Hematopoietic multipotent progenitor cell treated with erythropoietin and hydrocortisone succinate and interleukin-3 and kit ligand, for 6 days (in vitro differentiated cells): ENCODE results near the gene PODXL2.

Experiments used
- DNase-seq: peaks from one replicate; pipeline ENCODE4 v3.0.0-alpha.2; 2015

The PODXL2 gene

DNA sequence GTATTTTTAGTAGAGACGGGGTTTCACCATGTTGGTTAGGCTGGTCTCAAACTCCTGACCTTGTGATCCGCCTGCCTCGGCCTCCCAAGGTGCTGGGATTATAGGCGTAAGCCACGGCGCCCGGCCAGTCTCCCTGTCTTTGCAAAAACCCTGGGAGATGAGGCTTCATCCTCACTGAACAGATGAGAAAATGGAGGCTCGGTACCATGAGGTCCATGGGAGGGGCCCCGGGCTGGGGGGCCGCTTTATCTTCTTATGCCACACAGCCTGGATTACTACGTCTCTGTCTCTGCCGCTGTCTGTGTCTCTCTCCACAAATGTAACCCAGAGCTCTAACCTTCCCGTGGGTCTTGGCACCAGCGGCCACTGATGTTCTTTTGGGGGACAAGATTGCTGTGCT, 82.9 kb downstream of the PODXL2 start:
- no peak for DNase-seq

DNA sequence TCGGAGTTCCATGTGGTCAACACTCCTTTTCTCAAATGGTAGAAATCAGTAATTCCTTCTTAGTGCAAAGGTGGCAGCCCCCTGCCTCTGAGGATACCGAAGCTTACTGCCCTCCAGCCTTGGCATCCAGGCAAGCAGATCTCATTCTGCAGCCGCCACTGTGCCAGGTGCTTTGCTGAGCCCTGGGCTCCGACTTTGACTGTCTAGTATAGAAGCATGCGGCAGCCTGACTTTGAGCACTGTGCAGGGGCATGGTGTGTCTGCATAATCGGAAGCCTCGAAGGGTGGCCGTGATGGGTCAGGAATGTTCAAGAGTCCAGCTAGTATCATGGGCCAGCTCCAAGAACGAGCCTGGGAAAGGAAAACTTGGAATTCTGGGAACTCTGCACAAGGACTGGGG, 83.5 kb downstream of the PODXL2 start:
- DNase-seq, result no peak

DNA sequence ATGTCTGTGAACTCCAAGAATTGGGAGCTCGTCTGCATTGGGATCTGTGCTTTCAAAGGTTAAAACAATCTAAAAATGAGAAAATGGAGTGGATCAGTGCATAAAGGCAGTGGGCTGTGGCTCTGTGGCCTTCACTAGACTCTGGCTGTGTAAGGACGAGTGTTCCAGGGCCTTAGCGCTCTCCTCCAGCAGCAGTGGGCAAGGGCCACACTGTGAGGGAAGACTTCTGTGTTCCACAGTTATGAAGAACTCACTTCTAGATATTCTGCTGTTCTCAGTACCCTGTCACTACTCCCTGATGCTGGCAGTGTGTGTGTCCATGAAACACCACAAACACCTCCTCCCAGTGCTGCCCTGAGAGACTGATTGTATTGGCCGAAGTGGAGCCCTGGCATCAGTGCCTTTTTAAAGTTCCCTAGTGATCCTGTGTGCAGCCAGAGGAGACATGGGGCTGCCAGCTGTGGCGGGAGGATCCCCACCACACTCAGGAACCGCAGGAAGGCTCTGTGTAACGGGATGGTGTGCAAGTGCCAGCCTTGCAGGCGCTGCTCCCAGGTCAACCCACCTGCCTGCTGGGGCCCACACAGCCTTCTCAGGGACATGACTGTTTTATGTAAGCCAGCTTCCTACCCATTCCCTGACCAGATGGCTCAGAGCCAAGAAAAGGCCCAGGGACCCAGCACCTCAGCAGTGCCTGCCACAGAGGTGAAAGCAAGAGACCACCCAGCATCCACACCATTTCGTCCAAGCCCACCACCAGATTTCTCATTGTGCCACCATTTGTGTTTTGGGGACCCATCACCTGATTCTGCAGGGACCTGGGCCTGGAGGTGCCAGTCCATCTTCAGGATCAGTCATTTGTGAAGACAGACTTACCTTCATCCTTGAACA, 84.1 kb downstream of the PODXL2 start:
- DNase-seq, result no peak

DNA sequence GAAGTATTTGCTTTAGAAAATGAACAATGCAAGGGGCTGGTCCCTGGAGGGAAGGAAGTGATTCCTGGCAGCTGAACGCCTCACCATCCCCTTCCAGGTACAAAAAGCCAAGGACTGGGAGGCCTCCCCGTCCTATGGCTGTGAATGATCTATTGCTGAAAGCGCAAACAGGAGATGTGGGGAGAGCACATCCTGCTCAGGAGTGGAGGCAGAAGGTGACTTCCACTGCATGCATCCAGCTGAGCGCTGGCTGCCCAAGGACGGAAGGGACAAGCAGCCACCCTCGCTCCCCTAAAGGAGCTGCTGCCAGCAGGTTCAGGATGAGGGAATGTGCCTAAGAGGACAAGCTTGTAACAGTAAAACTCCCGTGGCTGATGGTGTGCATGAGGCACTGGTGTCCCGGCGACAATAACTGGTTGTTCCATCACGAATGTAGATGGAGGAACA, 85.2 kb downstream of the PODXL2 start:
- DNase-seq, result no peak

DNA sequence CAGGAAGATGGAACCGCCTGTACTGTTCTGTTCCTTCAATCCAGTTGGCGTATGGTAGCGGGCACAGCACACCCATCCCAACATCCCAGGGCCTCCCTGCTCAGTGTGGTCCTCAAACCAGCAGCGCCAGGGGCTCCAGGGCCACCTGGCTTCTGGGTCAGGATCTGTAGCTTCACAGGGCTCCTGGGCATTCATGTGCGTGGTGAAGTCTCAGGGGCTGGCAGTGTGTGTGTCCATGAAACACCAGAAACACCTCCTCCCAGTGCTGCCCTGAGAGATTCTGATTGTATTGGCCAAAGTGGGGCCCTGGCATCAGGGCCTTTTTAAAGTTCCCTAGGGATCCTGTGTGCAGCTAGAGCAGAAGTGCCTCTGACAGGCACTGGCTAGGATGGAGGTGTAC, 85.9 kb downstream of the PODXL2 start:
- DNase-seq, result no peak

DNA sequence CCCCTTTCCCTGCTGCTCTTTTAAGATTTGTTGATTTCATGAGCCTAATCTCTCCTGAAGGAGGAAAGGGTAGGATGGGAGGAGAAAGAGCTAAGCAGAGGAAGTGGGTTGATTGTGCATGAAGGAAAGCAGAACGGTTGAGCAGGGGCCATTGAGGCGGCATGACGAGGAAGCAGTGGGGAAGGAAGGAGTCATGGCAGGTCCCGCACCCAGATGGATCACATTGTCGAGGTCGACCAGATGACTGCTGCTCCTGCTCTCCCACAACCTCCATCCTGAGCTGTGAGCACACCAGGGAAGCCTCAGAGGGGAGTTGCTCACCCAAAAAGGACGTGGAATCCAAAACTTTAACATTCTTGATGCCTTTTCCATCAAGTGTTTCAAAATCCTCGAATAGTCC, 86.5 kb downstream of the PODXL2 start:
- no peak for DNase-seq

DNA sequence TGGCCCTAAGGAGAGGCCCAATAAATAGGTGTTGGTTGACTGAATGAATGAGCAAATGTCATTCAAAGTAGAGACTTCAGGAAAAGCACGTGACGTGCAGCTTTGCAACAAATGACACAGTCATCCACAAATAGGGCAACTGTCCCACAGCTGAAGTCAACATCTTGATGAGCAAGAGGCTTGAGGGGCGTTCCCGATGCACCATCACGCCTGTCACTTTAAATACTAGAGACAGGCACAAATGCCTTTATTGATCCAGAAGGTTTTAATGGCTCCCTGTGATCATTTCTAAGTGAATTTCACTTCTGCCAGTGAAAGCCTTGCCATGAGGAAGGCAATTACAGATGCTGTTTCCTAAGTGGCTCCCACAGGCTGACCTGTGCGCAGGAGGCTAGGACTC, 87.4 kb downstream of the PODXL2 start:
- DNase-seq, result no peak

DNA sequence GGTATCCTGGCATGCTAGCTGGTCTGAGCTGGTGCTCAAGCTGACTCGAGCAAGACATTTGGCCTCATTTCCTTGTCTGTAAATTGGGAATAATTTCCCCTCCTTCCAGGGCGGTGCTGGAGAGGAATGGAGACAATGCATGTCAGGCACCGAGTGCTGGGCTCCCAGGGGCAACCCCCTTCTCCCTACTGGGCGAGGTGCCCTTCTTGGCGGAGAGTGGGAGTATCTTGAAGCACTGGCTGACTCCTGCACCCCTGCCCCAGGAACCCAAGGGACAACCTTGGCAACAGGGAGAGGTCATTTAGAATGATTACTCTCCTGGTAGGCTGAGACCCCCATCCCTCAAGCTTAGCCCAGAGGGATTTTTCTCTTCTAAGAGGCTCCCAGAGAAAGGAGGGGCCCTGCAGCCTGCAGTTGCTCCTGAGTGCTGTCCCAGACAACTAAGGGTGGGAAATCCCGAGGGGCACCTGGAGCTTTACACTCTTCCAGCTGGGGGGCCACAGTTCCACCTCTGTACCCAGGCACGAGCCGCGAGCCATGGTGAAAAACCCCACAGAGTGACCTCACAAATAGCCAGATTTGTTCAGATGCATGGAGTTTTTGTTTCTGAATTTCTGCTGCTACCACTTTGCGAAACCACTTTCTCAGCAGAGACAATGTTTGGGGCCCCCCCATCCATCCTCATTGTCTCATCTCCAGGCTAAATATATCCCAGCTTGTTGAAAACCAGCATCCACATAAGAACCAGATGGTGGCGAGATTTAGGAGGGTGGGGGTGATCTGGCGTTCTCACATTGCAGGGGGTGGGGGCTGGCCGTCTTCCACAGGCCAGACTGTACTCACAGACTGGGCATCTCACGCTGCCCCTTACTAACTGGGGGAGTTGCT, 88.6 kb downstream of the PODXL2 start:
- DNase-seq, result no peak

DNA sequence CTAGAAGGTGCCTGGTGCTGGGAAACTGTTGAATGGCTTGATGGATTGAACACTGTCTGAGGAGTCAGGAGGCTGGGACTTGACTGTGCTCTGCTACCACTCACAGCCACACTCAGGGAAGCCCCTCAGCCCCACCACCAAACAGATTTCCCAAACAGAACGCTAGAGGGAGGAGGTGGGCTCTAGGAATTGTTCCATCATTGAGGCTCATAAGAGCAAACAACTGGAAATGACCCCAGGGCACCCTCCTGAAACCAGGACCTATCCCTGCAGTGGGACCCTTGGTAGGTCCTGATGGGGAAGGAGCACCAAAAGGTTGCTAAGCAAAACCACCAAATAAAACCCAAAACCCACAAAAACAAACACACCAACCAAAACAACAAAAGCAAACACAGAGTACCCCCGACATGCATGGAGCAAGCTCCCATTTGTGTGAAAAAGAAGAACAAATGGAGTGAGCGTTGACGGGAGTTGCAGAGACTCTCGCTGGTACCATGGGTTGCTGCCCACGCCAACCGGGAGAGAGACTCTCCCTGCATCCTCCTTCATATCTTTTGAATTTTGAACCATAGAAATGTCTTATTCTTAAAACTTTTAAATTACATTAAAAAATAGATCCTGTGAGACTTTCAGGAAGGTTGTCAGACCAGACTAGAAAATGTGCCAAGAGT, 89.4 kb downstream of the PODXL2 start:
- DNase-seq, result no peak

DNA sequence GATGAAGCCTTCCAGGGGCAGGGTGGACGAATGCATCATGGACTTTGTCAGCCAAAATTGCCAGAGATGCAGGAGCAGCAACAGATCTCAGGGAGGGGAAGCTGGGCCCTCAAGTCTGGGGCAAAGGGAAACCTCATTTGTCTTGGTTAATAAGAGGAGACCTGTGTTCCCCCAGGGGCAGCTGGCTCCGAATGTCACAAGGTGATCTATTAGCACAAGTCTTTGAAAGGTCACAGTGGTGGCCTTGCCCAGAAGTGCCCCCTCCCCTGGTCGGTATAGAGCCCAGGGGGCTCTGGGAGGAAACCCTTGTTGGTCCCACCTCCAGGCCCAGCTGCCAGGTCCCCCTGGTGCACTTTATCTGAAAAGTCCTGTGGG, 89.9 kb downstream of the PODXL2 start:
- DNase-seq, result no peak

DNA sequence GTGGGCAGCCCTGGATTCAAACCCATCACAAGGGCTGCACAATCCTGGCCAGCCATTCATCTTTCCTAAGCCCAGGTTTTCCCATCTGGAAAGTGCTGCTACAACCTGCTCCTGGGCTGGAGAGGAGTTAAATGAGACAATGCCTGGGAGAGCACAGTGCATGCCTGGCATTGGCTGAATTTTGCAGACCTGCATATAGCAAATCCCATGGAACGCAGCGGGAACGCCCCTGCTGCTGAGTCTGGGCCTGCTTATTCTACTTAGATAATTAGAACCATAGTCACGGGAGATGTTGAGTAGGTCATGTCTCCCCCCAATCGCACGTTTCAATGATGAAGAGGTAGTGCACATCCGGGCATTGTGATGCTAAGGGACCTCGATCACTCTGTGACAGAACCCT, 90.4 kb downstream of the PODXL2 start:
- DNase-seq, result no peak

DNA sequence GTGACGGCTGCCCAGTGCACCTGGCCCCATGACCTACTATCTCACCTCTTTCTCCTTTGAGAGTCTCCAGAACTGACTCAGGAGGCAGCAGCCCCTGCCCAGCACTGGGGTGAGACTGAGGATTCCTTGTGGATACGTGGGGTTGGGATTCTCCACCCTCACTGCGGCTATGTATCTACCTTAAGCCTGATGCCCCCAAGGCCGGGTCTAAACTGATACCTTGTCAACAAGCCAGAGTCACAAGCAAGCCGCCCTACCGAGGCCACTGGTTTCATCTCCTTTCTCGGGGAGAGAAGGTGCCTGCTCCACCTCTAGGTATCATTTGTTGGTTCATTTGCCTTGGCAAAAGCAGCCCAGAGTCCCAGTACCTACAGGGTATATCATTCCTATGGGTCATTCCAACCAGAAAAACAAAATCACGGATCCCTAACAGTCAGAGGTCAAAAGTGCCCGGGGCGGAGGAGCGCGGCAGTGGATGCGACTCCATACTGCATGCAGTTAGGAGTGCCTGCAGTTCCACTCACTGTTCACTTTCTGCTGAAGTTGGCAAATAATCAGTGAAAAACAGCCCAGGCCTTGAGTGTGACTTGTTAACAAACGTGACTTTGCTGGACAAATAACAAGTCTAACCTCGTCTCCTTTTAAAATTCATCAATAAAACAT, 91.3 kb downstream of the PODXL2 start:
- DNase-seq, result no peak

DNA sequence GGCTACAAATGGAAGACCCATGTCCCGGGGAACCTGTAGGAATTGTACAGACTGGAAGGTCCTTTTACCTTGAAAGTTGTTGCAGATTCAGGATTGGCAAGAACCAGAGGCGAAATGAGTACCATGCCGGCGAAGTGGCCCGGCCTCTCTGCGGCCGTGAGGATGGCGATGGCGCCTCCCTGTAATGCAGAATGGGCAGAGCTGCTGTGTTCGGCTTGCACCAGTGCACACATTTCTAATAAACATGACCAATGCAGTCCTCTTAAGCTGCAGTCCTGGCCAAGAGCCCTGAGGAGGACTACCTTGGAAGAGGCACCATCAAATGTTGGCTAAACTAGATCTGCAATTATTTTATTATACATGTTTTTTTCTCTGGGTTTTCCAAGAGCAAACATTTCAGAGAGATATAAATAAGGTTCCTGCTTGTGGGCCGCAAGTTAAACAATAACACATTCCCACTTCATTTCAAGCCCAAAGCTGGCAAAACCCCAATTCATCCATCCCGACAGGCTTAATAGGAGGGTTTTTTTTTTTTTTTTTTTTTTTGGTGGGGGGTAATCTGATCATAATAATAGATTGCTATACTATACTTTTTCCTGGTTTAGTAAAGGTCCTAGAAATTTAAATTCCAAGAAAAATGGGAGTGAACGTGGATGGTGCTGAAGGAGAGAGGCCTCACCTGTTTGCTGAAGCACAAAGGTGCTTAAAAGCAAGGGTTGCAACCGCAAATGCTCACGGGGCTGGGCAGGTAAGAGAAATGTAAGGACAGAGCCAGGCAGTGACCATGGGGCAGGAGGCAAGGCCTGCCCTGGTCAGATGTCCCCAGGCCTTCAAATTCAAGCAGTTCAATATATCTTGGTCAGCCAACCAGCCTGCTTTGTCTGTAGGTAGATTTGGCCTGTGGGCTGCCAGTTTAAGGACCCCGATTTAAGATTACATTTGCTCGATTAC, 92.3 kb downstream of the PODXL2 start:
- no peak for DNase-seq

DNA sequence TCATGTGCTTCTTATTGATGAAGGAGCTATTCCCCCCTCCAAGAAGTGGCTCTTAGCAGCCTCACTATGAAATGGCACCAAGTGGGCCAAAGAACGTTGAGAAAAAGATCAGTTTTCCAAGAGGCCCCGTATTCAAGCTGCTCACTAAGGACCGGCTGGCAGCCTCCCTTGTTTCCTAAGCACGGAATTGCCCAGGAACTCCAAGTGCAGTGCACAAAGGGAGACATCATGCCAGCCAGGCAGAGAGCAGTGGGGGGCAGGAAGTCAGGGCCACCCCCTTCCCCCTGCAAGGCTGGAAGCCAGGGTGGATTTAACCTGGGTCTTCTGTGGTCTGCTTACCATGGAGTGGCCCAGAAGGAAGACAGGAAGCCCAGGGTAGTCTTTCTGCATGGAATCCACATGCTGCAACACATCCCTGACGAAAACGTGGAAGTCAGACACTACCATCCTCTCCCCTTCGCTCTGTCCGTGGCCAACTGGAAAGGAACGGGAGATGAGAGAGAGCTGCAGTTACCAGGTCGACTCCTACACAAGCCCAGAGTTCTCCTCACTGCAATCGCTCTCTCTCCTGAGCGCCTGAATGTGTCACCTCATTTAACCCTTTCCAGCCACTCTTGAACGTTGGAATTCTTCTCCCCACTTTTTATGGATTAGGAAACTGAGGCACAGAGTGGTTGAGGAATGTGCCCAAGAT, 93.3 kb downstream of the PODXL2 start:
- DNase-seq, result no peak
